Measurements from ENCODE around the gene EPHB1. TPM values are rescaled to one million over a fixed set of nuclear protein-coding genes. Genes with fewer than 3 reads are reported as not detected.

The EPHB1 gene
- total and polyA plus RNA-seq, 8 donors, result 0.02 to 1.4 (median 0.43) TPM

GRCh38 chr3:134976948-134977347, 181.9 kb downstream of the EPHB1 start:
- FAIRE-seq, result no peak
- 86 to 87% methylated on average over 3 of the region's 3 CpGs for WGBS, 2 donors
- no peaks in the 10 kb centered on the region for H3K4me1 ChIP-seq
- intact Hi-C loops (cut with DNase I), result no loop called here
- H3K27ac ChIP-seq, result no peak overlapping the region
- H3K4me3 ChIP-seq, result no peak overlapping the region
- no peak for DNase-seq
- no peaks in the 10 kb centered on the region for H3K9me3 ChIP-seq
- no peaks in the 10 kb centered on the region for H3K36me3 ChIP-seq
- no peak for TF ChIP-seq CTCF (IDR thresholded peaks at IDR 0.05)
- no peaks in the 10 kb centered on the region for H3K27me3 ChIP-seq
- ATAC-seq, result no peak

GRCh38 chr3:134978658-134979057, 183.6 kb downstream of the EPHB1 start:
- no peak overlapping the region for H3K4me3 ChIP-seq
- intact Hi-C loops (cut with DNase I), result no loop called here
- ATAC-seq, result no peak
- no peak for TF ChIP-seq CTCF (IDR thresholded peaks at IDR 0.05)
- H3K4me1 ChIP-seq, result no peaks in the 10 kb centered on the region
- H3K36me3 ChIP-seq, result no peaks in the 10 kb centered on the region
- WGBS, 2 donors, result 63 to 75% methylated on average over 1 of the region's 1 CpG
- no peak for FAIRE-seq
- no peak overlapping the region for H3K27ac ChIP-seq
- no peaks in the 10 kb centered on the region for H3K9me3 ChIP-seq
- H3K27me3 ChIP-seq, result no peaks in the 10 kb centered on the region
- DNase-seq, result no peak

GRCh38 chr3:134985864-134986715, 191.0 kb downstream of the EPHB1 start:
- no peaks in the 10 kb centered on the region for H3K9me3 ChIP-seq
- FAIRE-seq (no peak), ATAC-seq (no peak)

GRCh38 chr3:134988666-134989065, 193.6 kb downstream of the EPHB1 start:
- no peak for ATAC-seq

More at GRCh38 chr3:134985864-134986715, 191.0 kb downstream of the EPHB1 start:
- no peak for TF ChIP-seq CTCF (IDR thresholded peaks at IDR 0.05)
- WGBS, 2 donors, result 75 to 85% methylated on average over 6 of the region's 6 CpGs
- Histone ChIP-seq H3K27ac (no peak overlapping the region), H3K4me3 (no peak overlapping the region), H3K27me3 (no peaks in the 10 kb centered on the region), H3K4me1 (no peaks in the 10 kb centered on the region), H3K36me3 (no peaks in the 10 kb centered on the region)
- DNase-seq, result no peak
- intact Hi-C loops (cut with DNase I), result no loop called here

More at GRCh38 chr3:134988666-134989065, 193.6 kb downstream of the EPHB1 start:
- Histone ChIP-seq H3K9me3 (no peaks in the 10 kb centered on the region), H3K4me1 (no peaks in the 10 kb centered on the region), H3K4me3 (no peak overlapping the region), H3K27me3 (no peaks in the 10 kb centered on the region), H3K27ac (no peak overlapping the region), H3K36me3 (no peaks in the 10 kb centered on the region)
- intact Hi-C loops (cut with DNase I), result no loop called here
- TF ChIP-seq CTCF (IDR thresholded peaks at IDR 0.05), result no peak
- 67 to 83% methylated on average over 2 of the region's 2 CpGs for WGBS, 2 donors
- FAIRE-seq (no peak), DNase-seq (no peak)
